HG03354 (cell line): ENCODE measurements around the gene SPATC1L.
"Not testable (repeated sequence)": the region's sequence is repeated elsewhere in the genome, so short reads cannot be mapped to it uniquely, and the experiment has no call there.

Experiments used
- ATAC-seq: cut with Tn5 transposase; IDR thresholded peaks from one replicate; pipeline ENCODE4 v1.9.1; 2021; ENCODE audit warnings: mild to moderate bottlenecking; ENCODE audit not compliant: unreplicated experiment, poor library complexity, severe bottlenecking

SPATC1L gene

DNA sequence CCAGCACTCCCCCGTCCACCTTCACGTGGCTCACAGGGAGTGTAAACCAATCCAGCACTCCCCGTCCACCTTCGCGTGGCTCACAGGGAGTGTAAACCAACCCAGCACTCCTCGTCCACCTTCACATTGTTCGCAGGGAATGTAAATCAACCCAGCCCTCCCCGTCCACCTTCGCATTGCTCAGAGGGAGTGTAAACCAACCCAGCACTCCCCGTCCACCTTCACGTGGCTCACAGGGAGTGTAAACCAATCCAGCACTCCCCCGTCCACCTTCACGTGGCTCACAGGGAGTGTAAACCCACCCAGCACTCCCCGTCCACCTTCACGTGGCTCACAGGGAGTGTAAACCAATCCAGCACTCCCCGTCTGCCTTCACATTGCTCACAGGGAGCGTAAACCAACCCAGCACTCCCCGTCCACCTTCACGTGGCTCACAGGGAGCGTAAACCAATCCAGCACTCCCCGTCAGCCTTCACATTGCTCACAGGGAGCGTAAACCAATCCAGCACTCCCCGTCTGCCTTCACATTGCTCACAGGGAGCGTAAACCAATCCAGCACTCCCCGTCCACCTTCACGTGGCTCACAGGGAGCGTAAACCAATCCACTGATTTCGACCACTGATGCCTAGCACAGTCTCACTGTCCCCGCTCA, 43.8 kb downstream of the SPATC1L start:
- not testable (repeated sequence) for ATAC-seq

DNA sequence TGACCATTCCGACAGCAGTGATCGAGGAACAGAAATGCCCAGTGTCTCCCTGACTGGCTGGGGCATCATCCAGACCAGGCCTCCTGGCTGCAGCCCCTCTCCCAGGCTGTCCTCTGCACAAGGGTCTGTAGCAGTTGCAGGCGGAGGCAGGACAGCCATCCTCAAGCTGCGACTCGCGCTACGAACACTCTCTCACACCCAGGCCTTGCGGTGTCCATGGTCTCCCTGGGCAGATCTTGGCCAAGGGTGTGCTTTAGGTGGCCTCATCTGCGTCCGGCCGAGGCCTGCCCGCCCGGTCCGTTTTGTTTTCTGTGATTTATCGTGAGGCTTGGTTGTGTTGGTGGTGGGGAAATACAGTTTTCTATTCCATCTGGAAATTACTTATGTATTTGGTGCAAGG, 44.6 kb downstream of the SPATC1L start:
- no peak for ATAC-seq

DNA sequence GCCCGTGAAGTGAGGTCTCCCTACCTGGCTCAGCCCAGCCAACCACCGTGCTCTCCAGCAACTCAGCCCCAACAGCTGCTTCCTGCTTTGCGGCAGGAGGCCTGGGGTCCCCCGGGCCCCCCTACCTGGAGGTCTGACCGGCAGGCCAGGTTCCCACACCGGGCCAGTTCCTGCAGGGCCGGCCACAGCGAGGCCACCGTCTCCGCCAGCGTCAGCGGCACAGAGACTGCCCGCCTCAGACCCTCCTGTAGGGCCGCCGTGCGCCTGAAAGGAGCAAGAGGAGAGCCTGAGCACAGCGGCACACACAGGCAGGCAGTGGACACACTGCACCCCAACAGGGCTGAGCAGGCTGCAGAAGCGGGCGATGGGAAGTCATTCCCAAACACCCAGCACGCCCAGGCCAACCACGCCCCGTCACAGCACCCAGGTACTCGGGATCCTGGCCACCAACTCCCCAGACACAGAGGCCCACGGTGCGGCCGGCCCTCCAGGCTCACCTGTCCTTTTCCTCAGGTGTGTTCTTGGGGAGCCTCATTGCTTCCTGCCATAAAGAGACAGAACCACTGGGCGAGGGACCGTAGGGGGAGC, 45.8 kb downstream of the SPATC1L start:
- ATAC-seq, result no peak

GRCh38 chr21:46137908-46138307, 46.4 kb downstream of the SPATC1L start:
- ATAC-seq, result no peak

DNA sequence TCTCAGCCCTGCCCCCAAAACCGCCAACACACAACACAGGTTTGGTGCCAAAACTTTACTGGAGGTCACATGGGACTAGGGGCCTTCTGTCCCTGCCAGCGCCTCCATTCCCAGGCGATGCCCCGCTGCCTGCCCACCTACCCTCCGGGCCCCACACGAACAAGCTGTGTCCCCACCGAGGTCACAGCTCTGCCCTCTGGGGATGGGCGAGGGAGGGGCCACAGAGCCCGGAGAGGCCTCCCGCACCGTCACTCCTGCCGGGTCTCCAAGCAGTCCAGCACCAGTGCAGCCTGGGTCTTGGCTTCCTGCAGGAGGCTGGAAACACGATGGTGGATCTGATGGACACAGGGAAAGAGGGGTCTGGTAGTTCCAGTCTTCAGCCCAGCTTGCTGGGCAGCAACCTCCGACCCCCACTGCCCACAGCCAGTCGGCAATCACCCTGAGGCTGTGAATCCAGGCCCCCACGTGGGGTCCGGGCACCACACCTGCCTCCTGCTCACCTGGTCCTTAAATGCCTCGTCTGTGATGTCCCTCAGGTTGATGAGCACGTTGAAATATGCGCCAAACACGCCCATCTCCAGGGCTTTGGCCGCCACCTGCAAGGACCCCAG, 47.4 kb downstream of the SPATC1L start:
- ATAC-seq, result no peak

DNA sequence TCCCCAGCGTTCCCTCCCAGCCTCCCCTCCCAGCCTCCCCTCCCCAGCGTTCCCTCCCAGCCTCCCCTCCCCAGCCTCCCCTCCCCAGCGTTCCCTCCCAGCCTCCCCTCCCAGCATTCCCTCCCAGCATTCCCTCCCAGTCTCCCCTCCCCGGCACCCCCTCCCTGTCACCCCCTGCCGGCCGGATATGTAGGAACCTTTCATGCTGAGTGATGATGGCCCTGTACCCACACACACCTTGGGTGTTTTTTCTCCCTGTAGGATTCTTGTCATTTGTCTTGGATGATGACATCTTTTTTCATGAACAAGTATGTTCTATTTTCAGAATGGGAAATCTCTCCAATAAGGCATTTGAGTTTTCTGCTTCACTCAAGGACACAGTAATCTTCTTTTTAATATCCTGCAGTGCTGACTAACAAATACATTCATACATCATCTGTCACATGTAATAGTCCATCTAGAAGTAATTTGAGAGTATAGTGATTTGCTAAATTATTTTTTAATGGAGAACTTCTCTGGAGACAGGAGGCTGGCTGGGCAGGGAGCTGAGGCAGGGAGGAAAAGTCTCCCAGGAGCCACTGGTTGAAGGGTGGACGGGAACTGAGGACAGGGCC, 48.4 kb downstream of the SPATC1L start:
- ATAC-seq, result no peak

GRCh38 chr21:46131838-46132651, 52.2 kb downstream of the SPATC1L start:
- ATAC-seq, result no peak

DNA sequence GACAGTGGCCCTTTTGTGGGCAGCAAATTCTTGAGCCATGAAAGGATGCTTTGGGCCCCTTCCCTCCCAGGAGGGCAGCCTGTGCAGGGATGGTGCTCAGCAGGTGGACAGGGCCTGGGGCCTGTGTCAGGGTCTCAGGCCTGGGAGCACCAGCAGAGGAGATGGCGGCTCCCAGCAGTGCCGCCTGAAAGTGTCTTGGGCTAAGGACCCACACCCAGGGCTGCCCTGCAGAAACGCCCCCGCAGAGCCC, 52.7 kb downstream of the SPATC1L start:
- ATAC-seq, result no peak

- ATAC-seq, result no peak
Measured at GRCh38 chr21:46130831-46131587, 53.2 kb downstream of the SPATC1L start.

- no peak for ATAC-seq
Measured at GRCh38 chr21:46129846-46130651, 54.2 kb downstream of the SPATC1L start.

- no peak for ATAC-seq
Measured at GRCh38 chr21:46128933-46129571, 55.2 kb downstream of the SPATC1L start.

GRCh38 chr21:46128106-46128932, 55.9 kb downstream of the SPATC1L start:
- no peak for ATAC-seq

DNA sequence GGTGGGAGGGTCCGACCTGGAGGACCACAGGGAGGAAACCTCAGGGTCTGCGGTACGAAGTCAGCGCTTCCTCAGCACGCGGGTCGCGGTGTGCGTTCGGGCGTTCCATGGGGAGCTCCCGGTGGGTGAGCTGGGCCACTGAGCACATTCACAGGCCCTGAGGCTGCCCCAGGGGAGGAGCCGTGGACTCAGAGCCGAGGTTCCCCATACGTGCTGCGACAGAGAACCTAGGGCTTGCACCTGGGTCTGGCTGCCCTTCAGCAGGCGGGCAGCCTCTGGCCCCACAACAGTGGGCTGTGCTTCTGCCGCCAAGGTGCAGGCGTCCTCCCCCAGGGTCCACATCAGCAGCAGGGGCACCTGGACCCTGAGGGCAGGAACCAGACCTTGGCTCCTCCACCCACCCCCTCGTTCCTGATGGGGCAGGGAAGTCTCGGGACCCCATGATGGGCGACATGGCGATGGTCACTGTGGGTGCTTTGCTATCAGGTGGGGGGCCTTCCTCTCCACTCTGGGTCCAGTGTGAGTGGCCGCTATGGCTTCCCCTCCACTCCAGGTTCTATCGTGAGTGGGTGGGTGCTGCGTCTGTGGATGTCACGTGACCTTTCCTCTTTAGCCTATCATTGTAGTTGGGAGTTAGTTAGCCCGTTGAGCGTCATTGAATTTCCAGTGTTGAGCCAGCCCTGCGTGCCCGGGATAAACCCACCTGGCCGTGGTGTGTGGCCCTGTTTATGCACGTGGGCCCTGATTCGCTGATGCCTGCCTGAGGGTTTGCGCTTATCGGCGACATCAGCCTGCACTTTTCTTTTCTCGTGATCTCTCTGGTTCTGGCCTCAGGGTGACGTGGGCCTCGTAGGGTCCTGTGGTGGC, 56.8 kb downstream of the SPATC1L start:
- ATAC-seq, result no peak

DNA sequence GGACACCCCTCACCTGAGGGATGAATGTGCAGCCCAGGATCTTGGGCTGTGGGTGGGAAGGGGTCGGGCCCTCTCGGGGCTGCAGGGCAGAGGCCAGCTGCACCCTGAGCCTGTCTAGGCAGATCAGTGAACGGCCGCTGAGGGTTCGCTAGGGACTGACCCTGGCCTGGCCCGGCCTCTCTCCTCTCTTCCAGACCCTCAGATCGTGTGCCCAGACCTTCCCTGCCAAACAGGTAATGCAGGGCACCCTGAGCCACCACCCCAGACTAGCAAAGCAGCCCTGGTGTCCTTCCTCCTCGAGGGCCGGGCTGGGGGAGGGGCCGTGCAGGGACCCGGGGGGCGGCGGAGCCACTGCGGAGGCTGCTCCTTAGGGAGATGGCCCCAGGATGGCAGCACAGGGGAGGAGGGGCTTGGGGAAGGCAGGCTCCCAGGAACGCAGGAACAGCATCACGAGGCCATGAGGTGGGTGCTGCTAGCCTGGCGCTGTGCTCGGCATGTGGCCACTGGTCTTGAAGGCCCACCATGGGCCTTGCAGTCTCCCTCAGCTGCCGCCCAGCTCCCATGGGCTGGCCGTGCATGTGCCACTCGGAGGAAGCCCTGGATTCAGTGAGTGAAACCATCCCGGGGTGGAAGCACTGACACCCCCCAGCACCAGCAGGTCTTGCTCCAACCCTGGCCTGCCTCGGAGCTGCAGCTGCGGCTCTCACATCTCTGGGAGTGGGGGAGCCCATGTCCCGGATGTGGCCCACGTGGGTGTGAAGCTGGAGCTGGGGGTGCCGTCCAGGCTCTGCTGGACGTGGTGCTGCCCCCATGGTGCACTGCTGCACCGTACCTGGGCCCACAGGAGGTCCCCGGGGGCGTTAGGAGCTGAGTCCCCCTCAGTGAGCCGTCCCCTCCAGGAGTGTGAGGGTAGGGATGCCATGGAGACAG, 57.7 kb downstream of the SPATC1L start:
- ATAC-seq, result no peak

GRCh38 chr21:46125846-46126301, 58.4 kb downstream of the SPATC1L start:
- no peak for ATAC-seq
